Effector CD4-positive, alpha-beta T cell (primary cell): ENCODE data around the gene CEP89.
"Not testable (repeated sequence)": the region's sequence is repeated elsewhere in the genome, so short reads cannot be mapped to it uniquely, and the experiment has no call there.

Source experiments
- DNase-seq: peaks from one replicate; pipeline ENCODE4 v3.0.0-alpha.2; 2020

CEP89 gene

DNA sequence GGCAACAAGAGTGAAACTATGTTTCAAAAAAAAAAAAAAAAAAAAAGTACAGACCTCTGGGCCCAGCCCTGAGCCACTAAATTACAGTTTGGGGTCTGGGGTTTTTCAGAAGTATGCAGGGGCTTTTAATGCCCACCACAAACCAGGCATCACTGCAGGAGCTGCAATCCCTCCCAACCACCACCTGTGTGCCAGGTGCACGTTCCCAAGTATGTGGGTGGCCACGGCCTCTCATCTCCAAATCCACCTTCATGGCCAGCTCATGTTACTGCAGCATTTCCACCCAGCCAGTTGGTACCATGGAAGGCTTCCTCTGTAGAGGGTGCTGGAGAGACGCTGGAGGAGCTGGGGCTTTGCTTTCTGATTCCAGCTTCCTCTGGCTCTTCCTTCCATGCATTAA, 26.5 kb downstream of the CEP89 start:
- DNase-seq: no peak

DNA sequence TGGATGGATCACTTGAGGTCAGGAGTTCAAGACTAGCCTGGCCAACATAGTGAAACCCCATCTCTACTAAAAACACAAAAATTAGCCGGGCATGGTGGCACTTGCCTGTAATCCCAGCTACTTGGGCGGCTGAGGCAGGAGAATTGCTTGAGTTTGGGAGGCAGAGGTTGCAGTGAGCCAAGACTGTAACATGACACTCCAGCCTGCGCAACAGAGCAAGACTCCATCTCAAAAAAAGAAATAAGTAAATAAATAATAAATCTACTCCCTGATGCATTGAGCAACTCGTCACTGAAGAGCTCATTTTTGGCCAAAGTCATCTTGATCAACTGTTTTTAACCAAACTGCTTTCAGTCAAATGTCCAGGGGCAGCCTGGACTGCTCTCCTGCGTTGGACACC, 30.5 kb downstream of the CEP89 start:
- not testable (repeated sequence) for DNase-seq

DNA sequence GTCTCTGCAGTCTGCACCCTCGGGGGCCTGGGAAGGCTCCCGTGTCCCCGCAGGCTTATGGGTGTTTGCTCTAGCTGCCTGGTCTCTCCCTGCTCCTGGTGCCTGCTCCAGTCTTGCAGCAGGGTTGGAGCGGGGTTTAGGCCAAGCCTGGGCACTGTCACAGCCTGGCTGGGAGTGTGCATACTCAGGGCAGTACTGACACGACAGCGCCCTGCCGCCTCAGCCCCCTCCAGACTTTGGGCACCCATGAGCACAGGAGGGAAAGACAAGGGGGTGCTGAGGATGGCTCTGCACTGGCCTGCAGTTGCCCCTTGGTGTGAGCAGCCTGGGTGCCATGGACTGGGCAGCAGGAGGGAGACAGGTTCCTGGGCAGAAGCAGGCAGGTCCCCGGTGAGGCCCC, 35.7 kb downstream of the CEP89 start:
- DNase-seq: no peak

DNA sequence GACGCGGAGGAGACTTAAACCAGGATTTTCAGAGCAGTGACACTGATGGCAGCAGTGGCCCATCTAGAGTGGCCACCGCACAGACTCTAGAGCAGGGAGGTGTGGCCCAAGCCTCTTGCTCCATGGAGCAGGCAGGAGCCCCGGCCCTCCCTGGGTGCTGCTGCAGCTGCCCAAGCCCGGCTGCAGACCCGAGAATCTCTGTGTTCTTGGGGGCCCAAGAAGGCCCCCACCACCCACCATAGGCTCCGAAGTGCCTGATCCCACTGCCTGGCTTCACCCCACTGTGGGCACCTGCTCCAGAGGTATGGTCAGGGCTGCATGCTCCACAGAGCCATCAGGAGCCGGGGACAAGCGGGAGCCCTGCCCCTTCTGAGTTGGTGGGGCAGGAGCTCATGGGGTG, 36.1 kb downstream of the CEP89 start:
- DNase-seq: no peak

DNA sequence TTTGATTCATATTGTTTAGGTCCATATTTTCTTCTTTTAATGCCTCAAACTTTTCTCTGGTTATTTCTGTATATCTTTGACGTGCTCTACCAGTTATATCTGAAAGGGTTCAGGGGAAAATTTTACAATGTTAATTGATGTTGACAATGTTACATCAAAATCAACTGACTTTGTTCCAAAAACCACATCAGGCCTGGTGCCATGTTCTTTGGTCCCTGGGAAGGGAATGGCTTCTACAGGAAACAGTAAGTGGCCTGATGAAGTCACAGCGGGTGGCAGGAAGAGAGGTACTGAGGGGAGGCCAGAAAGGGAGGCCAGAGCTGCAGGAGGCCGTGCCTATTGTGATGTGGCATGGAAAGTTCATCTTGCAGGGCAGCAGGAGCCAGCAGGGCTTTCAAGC, 38.2 kb downstream of the CEP89 start:
- no peak for DNase-seq

DNA sequence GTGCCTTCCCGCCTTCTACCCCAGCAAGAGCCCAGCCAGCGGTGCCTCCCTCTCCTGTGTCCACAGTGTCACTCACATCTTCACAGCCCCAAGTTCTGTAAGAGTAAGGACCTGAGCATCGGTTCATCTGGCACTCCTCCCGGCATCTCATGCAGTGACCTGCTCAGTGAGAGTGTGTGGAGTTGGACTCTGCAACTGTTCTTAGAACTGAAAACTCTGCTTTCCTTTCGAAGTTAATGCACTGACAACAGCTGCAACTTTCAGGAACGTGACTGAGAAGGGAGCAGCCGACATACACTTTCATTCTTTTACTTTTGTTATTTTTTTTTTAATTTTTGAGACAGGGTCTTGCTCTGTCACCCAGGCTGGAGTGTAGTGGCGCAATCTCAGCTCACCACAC, 41.2 kb downstream of the CEP89 start:
- no peak for DNase-seq

DNA sequence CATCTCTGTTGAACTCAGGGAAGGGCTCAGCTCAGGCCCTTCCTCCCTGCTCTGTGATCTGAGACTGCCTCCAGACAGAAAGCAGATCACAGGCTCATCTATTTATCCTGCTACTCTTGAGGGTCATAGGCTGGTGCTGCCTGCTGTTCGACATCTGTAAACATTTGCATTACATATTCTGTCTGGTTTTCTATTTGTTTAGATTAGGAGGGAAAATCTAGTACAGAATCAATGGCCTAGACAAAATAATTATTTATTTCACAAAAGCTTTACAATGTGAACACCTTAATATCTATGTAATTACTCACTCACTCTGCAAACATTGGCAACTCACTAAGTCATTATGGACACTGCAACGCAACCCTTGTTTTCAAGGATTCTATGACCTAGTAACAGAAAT, 43.0 kb downstream of the CEP89 start:
- no peak for DNase-seq

DNA sequence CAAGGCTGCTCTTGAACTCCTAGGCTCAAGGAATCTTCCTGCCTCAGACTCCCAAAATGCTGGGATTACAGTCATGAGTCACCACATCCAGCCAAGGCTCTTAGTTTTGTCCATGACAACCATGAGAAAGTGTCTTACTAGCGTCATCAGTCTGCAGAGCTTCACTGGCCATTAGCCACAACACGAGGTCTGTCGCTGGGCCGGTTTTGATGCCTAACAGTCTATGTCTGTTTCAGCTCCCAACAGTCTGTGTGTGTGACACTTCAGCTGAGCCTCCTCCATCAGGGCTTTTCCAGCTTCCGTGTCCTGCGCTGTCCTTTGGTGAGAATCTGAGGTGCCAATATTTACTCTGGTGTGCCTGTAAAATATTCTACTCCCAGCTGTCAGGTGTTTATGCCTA, 47.6 kb downstream of the CEP89 start:
- DNase-seq: no peak

DNA sequence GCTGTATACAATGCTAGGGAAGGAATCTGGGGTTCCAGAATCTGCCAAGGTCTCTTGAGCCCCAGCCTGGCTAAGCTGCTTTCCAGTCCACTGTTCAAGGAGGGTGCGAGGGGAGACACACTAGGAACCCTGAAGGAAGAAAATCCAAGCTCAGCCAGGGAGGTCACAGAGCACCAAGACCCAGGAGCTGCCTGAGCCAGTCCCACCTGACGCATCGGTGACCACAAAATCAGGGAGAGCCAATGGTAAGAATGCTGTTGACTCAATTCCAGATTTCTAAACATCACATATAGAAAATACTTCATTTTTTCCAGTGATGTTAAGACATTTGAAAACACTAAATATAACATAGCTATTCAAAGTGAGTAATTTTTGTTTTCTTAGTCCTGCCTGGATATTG, 50.1 kb downstream of the CEP89 start:
- no peak for DNase-seq

DNA sequence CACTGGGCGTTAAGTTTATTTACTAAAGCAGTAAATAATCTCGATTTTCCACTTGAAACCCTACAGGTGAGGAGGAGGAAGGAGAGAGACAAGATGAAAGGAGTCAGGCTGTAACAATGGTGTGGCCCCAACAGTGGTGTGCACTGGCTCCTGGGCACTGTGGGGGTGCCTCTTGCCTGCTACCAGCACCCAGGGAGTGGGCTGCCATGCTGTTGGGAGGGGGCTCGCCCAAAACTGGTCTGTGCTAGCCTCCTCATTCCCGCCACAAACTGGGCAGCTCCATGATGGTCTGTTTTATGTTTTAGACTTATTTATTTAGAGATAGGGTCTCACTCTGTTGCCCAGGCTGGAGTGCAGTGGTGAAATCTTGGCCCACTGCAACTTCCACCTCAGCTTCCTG, 52.4 kb downstream of the CEP89 start:
- DNase-seq: no peak

DNA sequence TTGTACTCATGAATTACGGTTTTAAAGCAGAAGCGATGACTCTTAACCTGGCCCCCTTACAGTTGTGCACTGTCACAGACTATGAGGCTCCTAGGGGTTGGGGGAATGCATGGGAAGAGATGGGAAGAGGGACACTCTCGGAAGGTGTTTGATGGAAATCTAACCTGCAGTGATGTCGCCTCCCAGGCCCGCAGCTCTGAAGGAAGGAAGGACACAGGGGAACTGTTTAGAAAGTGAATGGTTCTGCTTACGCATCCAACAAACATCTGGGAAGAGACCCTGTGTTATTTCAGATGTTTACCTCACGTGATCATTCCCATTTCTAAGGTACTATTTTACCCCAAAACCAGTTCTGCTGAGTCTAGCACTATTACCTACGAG, 54.2 kb downstream of the CEP89 start:
- no peak for DNase-seq

DNA sequence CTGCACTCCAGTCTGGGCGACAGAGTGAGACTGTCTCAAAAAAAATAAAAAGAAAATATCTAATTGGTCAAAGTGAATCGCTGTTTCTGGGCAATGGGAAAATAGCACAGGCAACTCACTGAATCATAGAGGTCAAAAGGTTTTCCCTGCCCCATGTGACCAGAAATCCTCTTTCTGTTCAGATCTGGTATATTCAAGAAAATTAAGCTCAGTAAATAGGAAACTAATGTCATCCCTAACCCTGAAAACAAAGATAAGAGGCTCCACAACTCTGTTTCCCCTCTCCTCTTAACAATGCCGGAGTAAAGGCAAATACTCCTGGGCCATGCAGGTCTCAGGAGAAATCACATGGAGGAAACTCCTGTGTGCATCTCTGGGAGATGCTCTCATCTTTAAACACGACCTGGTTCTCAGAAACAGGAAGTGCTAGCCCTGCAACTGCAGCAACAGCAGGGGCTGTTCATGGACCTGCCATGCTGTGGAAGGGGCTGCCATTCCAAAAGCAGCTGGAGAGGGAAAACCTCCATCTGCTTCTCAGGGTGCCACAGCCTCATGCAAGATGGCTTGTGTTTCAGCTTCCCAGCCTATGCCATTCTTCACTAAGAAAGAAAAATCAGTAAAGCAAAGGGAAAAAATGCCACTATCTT, 54.7 kb downstream of the CEP89 start:
- DNase-seq: no peak

DNA sequence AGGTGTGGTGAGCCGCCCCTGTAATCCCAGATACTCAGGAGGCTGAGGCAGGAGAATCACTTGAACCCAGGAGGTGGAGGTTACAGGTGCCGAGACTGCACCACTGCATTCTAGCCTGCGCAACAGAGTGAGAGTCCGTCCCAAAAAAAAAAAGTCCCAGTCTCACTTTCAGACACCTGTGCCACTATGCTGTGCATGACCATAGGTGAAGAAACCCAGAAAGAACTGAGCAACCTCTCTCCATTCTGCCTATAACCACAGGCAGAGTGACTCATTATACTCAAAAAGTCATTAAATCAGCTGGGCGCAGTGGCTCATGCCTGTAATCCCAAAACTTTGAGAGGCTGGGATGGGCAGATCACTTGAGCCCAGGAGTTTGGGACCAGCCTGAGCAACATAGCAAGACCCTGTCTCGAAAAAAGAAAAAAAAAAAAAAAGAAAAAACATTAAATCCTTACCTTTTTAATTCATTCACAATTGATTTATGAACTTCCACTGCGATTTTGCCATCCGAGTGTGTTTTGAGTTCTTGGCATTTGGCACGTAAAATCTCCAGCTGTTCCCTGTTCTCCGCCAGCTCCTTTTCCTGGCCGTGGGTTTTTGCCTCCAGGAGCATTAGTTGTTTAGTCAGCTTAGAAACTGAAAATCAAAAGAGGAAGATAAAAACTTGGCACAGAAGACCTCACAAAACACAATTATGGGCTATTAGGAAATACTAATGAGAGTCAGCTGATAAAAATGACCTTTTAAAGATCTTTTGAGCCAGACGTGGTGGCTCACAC, 56.7 kb downstream of the CEP89 start:
- no peak for DNase-seq

DNA sequence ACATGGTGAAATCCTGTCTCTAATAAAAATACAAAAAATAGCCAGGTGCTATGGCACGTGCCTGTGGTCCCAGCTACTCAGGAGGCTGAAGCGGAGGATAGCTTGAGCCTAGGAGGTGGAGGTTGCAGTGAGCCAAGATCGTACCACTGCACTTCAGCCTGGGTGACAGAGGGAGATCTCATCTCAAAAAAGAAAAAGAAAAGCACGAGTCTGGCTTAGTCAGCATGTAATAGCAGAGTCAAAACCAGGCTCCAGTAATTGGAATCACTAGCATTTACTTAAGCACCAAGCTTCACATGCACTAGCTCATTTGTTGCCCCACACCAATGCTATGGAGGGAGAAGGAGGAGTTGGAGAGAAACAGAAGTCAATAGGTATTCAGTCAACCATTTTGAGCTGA, 60.3 kb downstream of the CEP89 start:
- no peak for DNase-seq

DNA sequence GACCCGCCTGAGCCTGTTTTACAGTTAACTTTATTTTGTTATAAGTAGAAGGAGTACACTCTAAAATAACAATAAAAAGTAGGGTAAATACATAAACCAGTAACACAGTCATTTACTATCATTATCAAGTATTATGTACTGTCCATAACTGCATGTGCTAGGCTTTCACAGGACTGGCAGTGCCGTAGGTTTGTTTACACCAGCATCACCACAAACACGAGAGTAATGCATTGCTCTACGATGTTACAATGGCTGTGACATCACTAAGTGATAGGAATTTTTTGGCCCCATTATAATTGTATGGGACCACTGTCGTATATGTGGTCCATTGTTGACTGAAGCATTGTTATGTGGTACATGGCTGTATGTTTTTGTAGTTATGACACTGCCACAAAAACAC, 60.9 kb downstream of the CEP89 start:
- DNase-seq: no peak

DNA sequence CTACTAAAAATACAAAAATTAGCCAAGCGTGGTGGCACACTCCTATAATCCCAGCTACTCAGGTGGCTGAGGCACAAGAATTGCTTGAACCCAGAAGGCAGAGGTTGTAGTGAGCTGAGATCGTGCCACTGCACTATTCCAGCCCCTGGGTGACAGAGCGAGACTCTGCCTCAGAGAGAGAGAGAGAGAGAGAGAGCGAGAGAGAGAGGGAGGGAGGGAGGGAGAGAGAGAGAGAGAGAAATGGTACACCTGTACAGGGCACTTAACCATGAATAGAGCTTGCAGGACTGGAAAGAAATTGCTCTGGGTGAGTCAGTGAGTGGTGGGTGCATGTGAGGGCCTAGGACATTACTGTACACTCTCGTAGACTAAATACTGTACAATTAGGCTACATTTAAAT, 61.7 kb downstream of the CEP89 start:
- no peak for DNase-seq

DNA sequence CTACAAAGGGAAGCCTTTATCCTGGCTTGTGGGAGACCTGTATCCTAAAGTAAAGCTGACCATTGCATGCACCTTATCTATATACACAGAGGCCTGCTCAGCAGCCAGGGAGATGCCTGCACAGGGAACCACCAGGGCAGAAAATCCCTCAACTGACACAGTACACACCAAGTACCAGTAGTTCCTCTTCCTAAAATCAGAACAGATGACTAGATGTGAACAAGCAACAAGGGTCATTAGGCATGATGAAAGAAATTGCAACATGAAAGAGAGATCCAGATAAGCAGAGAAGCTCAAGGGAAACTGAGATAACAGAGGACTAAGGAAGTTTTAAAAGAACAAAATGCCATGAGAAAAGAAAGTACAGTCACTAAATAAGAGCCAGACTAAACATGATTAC, 62.5 kb downstream of the CEP89 start:
- no peak for DNase-seq

DNA sequence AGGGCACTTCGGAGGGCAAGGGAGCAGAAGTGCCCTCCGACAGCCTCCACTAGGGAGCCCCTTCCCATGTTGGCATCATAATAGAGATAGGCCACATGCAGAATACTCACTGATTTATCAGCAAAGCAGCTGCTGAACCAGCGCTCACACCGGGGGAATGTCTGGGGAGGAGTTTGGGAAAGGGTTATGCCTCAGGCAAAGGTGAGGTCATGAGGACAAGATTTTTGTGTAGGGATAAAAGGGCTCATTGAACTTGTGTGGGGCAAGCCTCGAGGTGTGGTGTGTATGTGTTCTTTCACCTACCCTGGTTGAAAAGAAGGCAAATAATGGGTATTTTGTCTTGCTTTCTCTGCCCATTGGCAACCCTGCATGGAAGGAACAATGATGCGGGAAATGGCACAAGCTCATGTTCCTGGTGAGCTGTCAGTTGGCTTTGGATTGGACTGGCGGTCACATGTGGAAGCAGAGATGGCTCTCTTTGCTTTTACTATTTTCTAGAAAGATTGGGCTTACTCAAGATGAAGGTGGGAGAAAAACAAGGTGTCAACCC, 63.0 kb downstream of the CEP89 start:
- DNase-seq: no peak

DNA sequence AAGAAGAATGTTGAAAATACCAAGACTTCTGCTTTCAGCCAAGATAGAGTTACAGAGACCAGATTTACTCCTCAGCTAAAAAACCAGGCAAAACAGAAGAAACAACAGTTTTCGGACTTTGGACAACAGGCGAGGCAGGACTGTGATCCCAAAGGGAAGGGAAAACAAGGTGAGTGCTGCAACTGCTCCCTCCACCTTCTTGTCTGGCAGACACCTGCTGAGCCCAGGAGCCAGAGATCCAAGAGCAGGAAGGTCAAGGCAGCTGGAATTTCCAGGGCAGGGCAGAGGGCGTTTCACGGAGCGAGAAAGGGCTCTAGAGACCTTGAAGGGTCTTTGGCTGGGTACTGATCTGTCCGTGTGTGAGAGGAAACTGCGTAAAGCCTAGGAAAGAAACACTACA, 69.3 kb downstream of the CEP89 start:
- no peak for DNase-seq

DNA sequence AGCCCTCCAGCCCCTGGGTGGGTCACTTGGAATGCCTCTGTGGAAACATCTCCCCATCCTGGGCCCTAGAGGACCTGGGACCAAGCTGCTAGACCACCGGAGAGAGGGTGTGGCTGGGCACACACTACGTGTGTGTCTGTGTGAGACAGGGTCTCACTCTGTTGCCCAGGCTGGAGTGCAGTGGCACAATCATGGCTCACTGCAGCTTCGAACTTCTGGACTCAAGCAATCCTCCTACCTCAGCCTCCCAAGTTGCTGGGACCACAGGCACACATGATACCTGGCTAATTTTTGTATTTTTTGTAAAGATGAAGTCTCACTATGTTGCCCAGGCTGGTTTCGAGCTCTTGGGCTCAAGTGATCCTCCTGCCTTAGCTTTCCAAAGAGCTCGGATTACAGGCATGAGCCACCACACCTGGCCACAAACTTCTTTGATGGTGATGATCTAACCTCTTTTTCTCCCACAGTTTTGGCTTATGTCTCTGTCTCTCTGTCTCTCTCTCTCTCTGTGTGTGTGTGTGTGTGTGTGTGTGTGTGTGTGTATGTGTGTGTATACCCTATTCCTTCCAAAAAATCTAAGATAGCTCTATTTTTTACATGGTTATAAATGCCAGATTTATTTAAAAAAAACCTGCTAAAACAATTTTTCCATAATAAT, 70.1 kb downstream of the CEP89 start:
- DNase-seq: no peak

DNA sequence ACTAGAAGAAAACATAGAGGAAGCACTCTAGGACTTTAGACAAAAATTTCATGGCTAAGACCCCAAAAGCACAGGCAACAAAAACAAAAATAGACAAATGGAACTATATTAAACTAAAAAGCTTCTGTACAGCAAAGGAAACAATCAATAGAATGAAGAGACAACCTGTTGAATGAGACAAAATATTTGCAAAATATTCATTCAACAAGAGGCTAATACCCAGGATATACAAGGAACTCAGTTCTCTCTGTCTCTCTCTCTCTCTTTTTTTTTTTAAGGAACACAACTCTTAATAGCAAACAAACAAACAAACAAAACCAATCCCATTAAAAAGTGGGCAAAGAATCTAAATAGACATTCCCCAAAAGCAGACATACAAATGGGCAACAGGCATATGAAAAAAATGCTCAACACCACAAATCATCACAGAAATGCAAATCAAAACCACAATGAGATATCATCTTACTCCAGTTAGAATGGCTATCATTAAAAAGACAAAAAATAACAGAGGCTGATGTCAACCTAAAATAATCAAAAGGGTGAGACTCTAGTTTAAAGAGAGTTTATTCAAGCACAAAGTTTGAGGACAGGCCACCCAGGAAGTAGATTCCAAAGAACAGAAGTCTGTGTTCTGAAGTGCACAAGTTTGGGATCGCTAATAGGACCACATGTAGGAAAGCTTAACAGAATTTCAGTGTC, 75.1 kb downstream of the CEP89 start:
- DNase-seq: no peak

DNA sequence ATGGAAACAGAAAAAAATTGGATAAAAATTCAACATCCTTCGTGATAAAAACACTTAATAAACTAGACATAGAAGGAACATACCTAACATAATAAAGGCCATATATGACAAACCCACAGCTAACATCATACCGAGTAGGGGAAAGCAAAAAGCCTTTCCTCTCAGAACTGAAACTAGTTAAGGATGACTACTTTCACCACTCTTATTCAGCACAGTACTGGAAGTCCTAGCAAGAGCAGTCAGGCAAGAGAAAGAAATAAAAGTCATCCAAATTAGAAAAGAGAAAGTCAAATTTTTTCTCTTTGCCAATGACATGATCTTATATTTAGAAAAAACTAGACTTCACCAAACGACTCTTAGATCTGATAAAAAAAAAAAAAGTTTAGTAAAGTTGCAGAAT, 76.4 kb downstream of the CEP89 start:
- DNase-seq: no peak

DNA sequence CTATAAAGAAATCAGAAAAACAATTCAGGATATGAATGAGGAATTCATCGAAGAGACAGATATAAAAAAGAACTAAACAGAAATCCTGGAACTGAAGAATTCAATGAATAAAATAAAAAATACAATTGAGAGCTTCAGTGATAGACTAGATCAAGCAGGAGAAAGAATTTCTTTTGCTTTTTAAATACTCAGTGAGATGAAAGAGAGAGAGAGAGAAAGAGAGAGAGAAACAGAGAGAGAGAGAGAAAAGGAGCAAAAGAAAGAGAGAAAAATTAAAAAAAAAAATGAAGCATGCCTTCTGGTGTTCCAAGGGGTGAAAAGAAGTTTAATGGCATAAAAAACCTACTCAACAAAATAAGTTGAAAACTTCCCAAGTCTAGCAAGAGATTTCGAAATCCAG, 80.1 kb downstream of the CEP89 start:
- DNase-seq: no peak
